ENCODE data around the gene IRF9.

IRF9 gene, protein sequence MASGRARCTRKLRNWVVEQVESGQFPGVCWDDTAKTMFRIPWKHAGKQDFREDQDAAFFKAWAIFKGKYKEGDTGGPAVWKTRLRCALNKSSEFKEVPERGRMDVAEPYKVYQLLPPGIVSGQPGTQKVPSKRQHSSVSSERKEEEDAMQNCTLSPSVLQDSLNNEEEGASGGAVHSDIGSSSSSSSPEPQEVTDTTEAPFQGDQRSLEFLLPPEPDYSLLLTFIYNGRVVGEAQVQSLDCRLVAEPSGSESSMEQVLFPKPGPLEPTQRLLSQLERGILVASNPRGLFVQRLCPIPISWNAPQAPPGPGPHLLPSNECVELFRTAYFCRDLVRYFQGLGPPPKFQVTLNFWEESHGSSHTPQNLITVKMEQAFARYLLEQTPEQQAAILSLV

GRCh38 chr14:24160850-24161804 is at the start of gene IRF9:
Gene IRF9 (plus strand): TSS chr14:24161265. CDS start chr14:24162145, 880 bp downstream.
- FAIRE-seq = peak; percentile 91

GRCh38 chr14:24113379-24113800 is 47.7 kb upstream of the IRF9 start:
- FAIRE-seq = no peak

GRCh38 chr14:24113801-24114531 is 47.1 kb upstream of the IRF9 start:
- FAIRE-seq = no peak

GRCh38 chr14:24114532-24115421 is 46.3 kb upstream of the IRF9 start, which contains the start of the genes DCAF11 and NRL:
Gene DCAF11 (plus strand): TSS chr14:24114777. CDS start chr14:24115595, 818 bp downstream.
Gene NRL (minus strand): TSS chr14:24114949. CDS start chr14:24082848, 32,101 bp downstream.
- FAIRE-seq = peak; percentile 98

- no peak for FAIRE-seq
Observed at GRCh38 chr14:24115422-24116127, 45.5 kb upstream of the IRF9 start.

GRCh38 chr14:24116128-24116814 is 44.8 kb upstream of the IRF9 start:
- no peak for FAIRE-seq

DNA sequence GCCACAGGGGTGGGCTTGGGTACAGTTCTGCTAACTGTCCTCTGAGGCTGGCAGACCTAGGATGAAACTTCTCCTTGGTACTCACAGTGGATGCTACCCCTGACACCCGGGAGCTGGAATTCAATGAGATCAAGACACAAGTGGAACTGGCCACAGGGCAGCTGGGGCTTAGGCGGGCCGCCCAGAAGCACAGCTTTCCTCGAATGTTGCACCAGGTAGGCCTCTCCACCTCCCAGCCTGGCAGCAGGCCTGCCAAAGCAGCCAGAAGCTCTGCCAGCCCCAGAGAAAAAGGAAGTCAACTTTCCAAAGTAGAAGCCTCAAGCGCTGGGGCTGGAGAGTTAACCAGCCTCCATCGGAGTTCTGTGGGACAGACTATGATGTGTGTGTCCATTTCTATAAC is 43.9 kb upstream of the IRF9 start:
- FAIRE-seq = no peak

DNA sequence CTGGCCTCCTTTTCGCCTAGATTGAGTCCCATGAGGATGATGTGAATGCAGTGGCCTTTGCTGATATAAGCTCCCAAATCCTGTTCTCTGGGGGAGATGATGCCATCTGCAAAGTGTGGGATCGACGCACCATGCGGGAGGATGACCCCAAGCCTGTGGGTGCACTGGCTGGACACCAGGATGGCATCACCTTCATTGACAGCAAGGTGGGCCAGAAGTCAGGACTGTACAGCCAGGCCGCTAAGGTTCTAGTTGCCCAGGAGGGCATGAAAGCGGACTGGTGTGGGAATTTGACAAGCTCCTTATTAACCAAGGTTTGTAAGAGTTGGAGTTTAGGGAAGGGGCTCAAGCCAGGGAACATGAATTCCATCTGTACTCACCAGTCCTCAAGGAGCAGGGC is 41.4 kb upstream of the IRF9 start:
- no peak for FAIRE-seq

DNA sequence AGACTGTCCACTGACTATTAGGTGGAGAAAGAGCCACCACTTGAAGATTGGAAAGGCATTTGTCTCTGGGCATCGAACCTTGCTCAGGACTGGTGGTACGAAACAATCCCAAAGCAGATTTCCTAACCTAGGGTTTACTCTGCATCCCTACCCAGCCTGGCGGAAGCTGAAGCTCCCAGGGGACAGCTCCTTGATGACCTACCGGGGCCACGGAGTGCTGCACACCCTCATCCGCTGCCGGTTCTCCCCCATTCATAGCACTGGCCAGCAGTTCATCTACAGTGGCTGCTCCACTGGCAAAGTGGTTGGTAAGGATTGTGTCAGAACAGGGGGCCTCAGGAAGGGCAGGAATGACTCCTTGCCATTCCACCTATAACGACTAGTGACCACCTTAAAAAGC is 39.9 kb upstream of the IRF9 start:
- no peak for FAIRE-seq

DNA sequence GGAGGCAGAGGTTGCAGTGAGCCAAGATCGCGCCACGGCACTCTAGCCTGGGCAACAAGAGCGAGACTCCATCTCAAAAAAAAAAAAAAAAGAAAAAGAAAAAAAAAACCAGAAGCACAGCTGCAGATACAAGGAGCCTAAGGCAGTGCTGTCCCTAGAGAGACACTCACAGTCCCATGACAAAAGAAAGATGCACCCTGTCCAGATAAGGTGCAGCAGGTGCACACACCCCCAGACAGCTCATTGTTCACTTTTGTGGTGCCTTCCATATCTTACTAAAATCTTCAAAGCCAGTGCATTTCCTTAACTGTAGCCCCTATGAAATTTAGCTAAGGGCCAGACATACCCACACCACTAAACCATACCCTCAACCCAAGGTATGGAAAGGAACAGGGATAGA is 38.6 kb upstream of the IRF9 start:
- no peak for FAIRE-seq

DNA sequence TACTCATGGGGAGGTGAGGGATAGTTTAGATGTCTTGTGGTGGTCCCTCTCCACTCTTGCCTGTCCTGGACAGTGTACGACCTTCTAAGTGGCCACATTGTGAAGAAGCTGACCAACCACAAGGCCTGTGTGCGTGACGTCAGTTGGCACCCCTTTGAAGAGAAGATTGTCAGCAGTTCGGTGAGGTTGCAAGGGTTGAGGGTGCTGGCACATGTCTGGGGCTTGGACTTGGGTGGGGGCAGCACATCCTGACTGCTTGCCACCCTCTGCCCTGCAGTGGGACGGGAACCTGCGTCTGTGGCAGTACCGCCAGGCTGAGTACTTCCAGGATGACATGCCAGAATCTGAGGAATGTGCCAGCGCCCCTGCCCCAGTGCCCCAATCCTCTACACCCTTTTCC is 38.2 kb upstream of the IRF9 start:
- FAIRE-seq = no peak

DNA sequence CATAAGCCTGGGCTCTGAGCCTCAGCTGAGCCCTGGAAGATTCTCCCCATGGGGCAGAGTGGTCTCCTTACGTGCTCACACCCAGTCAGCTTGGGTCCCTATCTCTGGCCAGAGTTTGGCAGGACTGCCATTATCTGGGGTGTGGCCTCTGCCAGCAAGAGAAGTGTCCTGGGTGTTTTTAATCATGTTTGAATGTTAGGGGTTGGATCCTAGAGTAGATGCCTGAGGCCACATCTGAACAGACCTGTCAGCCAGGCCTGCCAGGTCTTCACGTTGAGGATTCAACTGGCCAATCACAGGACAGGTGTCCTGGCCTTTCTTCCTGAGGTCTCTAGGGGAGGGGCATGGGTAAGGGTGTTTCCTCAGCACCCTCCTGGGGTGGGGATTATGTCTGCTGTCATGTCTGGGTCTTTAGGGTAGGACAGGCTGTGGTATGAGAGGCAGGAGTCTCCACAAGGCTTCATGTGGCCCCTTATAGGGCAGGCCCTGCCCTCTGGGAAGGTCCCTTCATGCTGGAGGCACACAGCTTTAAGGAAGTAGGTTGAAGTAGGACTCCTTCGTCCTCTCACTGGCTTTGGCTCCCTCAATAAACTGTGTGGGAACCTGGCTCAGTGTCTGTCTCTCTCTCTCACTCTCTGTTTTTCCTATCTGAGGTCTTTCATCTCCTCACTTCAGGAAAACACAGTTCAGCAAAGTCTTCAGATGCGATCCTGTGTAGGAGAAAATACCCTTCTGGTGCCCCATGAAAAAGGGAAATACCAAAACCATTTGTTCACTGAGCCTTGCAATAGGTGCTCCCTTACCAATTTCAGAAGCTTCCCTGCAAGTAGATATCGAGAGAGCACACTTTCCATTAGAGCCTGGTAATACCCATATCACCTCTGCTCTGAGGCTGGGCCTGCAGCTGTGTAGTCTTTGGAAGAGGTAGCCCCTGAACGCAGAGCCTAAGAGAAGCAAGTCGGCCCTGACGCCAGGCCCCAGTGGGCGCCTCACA is 37.3 kb upstream of the IRF9 start:
- FAIRE-seq = no peak

DNA sequence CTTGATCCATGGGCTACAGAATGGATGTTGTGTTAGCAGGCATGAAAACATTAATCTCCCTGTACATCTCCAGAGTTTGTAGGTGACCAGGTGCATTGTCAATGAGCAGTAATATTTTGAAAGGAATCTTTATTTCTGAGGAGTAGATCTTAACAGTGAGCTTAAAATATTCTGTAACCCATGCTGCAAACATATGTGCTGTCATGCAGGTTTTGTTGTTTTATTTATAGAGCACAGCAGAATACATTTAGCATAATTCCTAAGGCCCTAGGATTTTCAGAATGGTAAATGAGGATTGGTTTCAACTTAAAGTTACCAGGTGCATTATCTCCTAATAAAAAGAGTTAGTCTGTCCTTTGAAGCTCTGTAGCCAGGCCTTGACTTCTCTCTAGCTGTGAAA is 34.1 kb upstream of the IRF9 start:
- FAIRE-seq = no peak

- no peak for FAIRE-seq
Observed at GRCh38 chr14:24127673-24128072, 33.4 kb upstream of the IRF9 start.

DNA sequence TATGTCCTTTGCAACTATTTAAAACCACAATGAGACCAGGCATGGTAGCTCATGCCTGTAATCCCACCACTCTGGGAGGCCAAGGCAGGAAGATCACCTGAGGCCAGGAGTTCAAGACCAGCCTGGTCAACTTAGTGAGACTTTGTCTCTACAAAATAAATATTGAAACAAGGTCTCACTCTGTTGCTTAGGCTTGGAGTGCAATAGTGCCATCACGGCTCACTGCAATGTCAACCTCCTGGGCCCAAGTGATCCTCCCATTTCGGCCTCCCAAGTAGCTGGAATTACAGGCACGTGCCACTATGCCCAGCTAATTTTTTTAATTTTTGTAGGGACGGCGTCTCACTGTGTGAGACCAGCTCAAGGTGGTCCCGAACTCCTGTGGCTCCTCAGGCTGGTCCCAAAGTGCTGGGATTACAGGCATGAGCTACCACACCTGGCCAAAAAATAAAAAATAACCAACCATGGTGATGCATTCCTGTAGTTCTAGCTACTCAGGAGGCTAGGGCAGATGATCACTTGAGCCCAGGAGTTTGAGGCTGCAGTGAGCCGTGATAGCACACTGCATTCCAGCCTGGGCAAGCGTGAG is 31.6 kb upstream of the IRF9 start:
- FAIRE-seq = no peak

- FAIRE-seq = no peak
Observed at GRCh38 chr14:24130380-24130716, 30.7 kb upstream of the IRF9 start, which contains the start of gene FITM1. Gene FITM1 (plus strand): TSS chr14:24130659. CDS start chr14:24131564, 905 bp downstream.

DNA sequence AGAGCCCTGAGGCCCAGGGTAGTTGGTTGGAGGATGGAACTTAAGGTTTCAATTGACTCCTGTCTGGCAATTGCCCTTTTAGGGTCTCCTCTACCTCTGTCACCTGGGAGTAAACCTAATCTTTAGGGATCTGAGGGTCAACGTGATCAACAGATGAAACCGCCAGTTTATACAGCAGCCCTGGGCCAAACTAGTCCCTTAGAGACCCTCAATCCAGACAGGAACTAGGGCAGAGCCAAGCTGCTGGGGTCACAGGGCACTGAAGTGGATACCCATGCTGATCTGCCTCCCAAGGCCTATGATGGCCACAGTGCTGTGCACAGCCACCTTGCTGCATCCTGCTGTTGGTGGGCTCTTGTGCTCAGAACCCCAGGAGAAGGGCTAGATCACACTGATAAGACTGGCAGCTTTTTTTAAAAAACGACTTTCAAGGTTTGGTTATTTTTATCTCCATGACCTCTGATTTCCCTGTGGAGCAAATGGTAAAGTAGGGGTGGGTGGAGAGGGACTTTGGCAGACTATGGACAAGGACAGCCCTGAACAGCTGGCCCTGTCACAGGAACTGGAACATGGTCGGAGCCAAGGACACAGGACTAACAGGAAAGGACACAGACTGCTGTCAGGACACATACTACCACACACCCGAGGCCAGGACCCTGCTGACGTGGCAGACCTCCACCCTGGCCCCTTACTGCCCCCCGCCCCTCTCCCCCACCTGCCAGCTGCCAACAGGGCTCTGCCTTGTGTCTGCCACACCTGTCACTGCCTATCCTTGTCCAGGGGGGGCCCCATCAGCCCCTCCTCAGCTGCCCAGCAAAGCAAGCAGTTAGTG is 30.1 kb upstream of the IRF9 start:
- FAIRE-seq = no peak

DNA sequence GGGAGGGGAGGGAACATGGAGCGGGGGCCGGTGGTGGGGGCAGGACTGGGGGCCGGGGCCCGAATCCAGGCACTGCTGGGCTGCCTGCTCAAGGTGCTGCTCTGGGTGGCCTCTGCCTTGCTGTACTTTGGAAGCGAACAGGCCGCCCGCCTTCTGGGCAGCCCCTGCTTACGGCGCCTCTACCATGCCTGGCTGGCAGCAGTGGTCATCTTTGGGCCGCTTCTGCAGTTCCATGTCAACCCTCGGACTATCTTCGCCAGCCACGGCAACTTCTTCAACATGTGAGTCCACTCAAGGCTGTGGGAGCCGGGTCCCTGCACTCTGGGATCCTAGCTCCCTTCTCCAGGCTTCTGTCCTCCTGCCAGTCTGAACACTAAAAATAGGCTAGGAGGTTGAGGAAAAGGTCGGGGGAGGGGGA is 29.5 kb upstream of the IRF9 start:
- FAIRE-seq = no peak
